ENCODE measurements around the gene CDC6. TPM values are rescaled to one million over a fixed set of nuclear protein-coding genes. Genes with fewer than 3 reads are reported as not detected.

Gene CDC6
- total and polyA plus RNA-seq, 2 of the 8 experiments (the other 6 are each of a cell fraction or from before 2014, with no cell fraction given): 50.5 to 140 TPM

GRCh38 chr17:40242774-40243173, 44.9 kb upstream of the CDC6 start:
- no peaks in the 10 kb centered on the region for H3K4me1 ChIP-seq (replicated peaks in 1 of 4; ENCODE audit: control insufficient read depth in 3 of 4, insufficient read depth in 4 of 4, low read length in 3 of 4)
- peaks cover 0 to 31% of the 10 kb centered on the region in 2 experiments; a peak in 2 of 4 replicates for H3K79me2 ChIP-seq (ENCODE audit: control insufficient read depth in 1 of 2, insufficient read depth in 2 of 2, low read length in 2 of 2)
- 92% methylated on average over 3 of the region's 3 CpGs; no CpG with 5 or more reads in 1 of the 2 experiments for WGBS, 2 experiments (ENCODE audit: extremely low coverage in 1 of 2, insufficient coverage in 1 of 2, insufficient read length in 1 of 2, insufficient replicate concordance in 2 of 2, low coverage in 1 of 2, low lambda C conversion rate in 2 of 2, missing lambda C conversion rate in 1 of 2)
- H4K8ac ChIP-seq (ENCODE audit: extremely low read depth, insufficient read depth, low read length): no peak overlapping the region
- no peak overlapping the region for H3K4me2 ChIP-seq (ENCODE audit: insufficient read depth in 1 of 2, low read depth in 2 of 2, low read length in 2 of 2)
- H3K23ac ChIP-seq (ENCODE audit: insufficient read length): no peak overlapping the region
- no peak overlapping the region for H3K4ac ChIP-seq (replicated peaks; ENCODE audit: insufficient read length, low read depth, low read length)
- H3K9me3 ChIP-seq (ENCODE audit: insufficient read depth in 2 of 2, low read depth in 1 of 2, low read length in 1 of 2): no peaks in the 10 kb centered on the region
- H3K56ac ChIP-seq (replicated peaks; ENCODE audit: insufficient read length, low read depth, low read length): no peak overlapping the region
- no peaks in the 10 kb centered on the region for H3K23me2 ChIP-seq (ENCODE audit: low read depth, low read length)
- H2AFZ ChIP-seq (ENCODE audit: low read length): no peak overlapping the region
- ChIA-PET POLR2A (ENCODE audit: partially characterized antibody) (interaction anchor here (1.2 to 1.8 kb wide), 5 partner anchors 8 to 289 kb away, joined by 3 to 8 read pairs (median 4); partner anchors contain the start of gene WIPF2), CTCF (ENCODE audit: partially characterized antibody) (interaction anchor here (0.6 to 2.4 kb wide), 12 partner anchors 22 to 1797 kb away, joined by 3 to 8 read pairs (median 3); partner anchors contain the start of gene WIPF2)
- H4K5ac ChIP-seq (ENCODE audit: insufficient read length, low read depth, low read length): no peak overlapping the region
- H2AK5ac ChIP-seq (ENCODE audit: low read depth, low read length): no peak overlapping the region
- peaks cover 3% of the 10 kb centered on the region; the same call in 1 of the 2 replicates for H3K79me1 ChIP-seq (ENCODE audit: low read depth, low read length)
- DNase-seq (ENCODE audit: low read depth in 1 of 2, low spot score in 2 of 2) (no peak), FAIRE-seq (no peak)
- no peak overlapping the region for H3K9ac ChIP-seq (replicated peaks in 1 of 4; ENCODE audit: extremely low read depth in 1 of 4, low read depth in 3 of 4, low read length in 3 of 4)
- no peaks in the 10 kb centered on the region for H3K27me3 ChIP-seq (replicated peaks in 1 of 4; ENCODE audit: control insufficient read depth in 3 of 4, extremely low read depth in 1 of 4, insufficient read depth in 3 of 4, low read length in 3 of 4)
- H3K4me3 ChIP-seq (ENCODE audit: extremely low read depth in 1 of 4, insufficient read depth in 2 of 4, low read depth in 3 of 4, low read length in 4 of 4): no peak overlapping the region
- H2BK5ac ChIP-seq (ENCODE audit: low read depth, low read length): no peak overlapping the region
- H3K36me3 ChIP-seq (ENCODE audit: control insufficient read depth in 2 of 4, insufficient read depth in 4 of 4, low read length in 3 of 4): no peaks in the 10 kb centered on the region
- H4K91ac ChIP-seq (replicated peaks; ENCODE audit: insufficient read length, low read length): no peak overlapping the region
- H3K14ac ChIP-seq (ENCODE audit: insufficient read length): no peak overlapping the region
- no peak overlapping the region for H2BK120ac ChIP-seq (replicated peaks; ENCODE audit: low read depth, low read length)
- peaks cover 0 to 2% of the 10 kb centered on the region in 2 experiments for H4K20me1 ChIP-seq (replicated peaks in 1 of 2; ENCODE audit: control insufficient read depth in 1 of 2, insufficient read depth in 2 of 2, low read length in 2 of 2)
- H3K18ac ChIP-seq (ENCODE audit: extremely low read depth, low read length): no peak overlapping the region
- no peak overlapping the region for H2BK12ac ChIP-seq (ENCODE audit: low read depth, low read length)
- H2BK20ac ChIP-seq (ENCODE audit: low read length): no peak overlapping the region
- no peak overlapping the region for H2BK15ac ChIP-seq (ENCODE audit: low read length)
- H3K27ac ChIP-seq (ENCODE audit: low read depth, low read length): no peak overlapping the region
- TF ChIP-seq JUND (IDR thresholded peaks at IDR 0.05; ENCODE audit: low read length) (no peak), POLR2AphosphoS5 (IDR thresholded peaks at IDR 0.05; ENCODE audit: low read depth, low read length) (no peak), NRF1 (IDR thresholded peaks at IDR 0.05; ENCODE audit: low read depth, low read length) (no peak), BCL11A (IDR thresholded peaks at IDR 0.05; ENCODE audit: low read depth in 2 of 2, low read length in 2 of 2) (no peak), ZNF274 (IDR thresholded peaks at IDR 0.05; ENCODE audit: borderline replicate concordance, extremely low read depth, low read length) (no peak), EGR1 (IDR thresholded peaks at IDR 0.05; ENCODE audit: borderline replicate concordance, low read depth, low read length) (no peak), SIRT6 (IDR thresholded peaks at IDR 0.05; ENCODE audit: low read length) (no peak), KDM4A (IDR thresholded peaks at IDR 0.05; ENCODE audit: low read depth, low read length, severe bottlenecking) (no peak), CEBPB (IDR thresholded peaks at IDR 0.05; ENCODE audit: low read depth, low read length) (no peak), TEAD4 (IDR thresholded peaks at IDR 0.05; ENCODE audit: low read depth, low read length) (no peak), RBBP5 (IDR thresholded peaks at IDR 0.05; ENCODE audit: borderline replicate concordance, low read depth, low read length) (no peak), TCF12 (IDR thresholded peaks at IDR 0.05; ENCODE audit: low read depth, low read length) (no peak), EP300 (IDR thresholded peaks at IDR 0.05; ENCODE audit: borderline replicate concordance in 1 of 2, low read depth in 2 of 2, low read length in 2 of 2) (no peak), SP2 (IDR thresholded peaks at IDR 0.05; ENCODE audit: low read length) (no peak), BRCA1 (IDR thresholded peaks at IDR 0.05; ENCODE audit: low read depth, low read length) (no peak), NANOG (IDR thresholded peaks at IDR 0.05; ENCODE audit: insufficient read depth, low read depth, low read length, poor library complexity, severe bottlenecking) (no peak)
